ENCODE measurements around the gene STOML1.

- TF ChIP-seq EZH2 (IDR thresholded peaks at IDR 0.05; ENCODE audit: insufficient read depth, poor library complexity, severe bottlenecking): no peak
- TF ChIP-seq EZH2phosphoT487 (IDR thresholded peaks at IDR 0.05; ENCODE audit: insufficient read depth, low read depth): no peak
Measured at GRCh38 chr15:73939138-73939537, 53.0 kb downstream of the STOML1 start.

Data from GM23248 (cell line).